GF-D8 (cell line): Measurements from ENCODE around the gene TACR2.

ENCODE experiments used
- DNase-seq: peaks from one replicate; lab custom pipeline; 2025; lab: John Stamatoyannopoulos, UW

Gene TACR2

DNA sequence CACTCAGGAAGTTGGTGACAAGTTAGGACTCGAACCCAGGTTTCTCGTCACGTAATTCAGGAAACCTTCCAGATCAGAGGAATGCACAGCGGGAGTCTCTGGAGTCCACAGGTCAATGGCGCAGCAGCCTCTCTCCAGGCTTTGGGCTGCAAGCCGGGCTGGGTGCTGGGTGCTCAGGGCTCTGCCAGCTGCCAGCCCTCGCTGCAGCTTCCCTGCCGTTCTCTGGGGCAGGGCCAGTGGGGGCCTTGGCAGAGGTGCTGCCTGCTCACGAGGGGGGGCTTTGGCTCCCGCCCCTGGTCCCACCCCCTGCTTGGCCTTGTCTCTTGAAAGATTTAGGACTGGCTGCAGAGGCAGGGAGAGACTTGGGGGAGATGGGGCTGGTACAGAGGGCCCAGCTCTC is at the start of gene TACR2:
TACR2 (minus strand) TSS at position 224 of the 400 bp plus-strand sequence. CDS start 595 bp downstream, outside the sequence.
- DNase-seq: no peak

GRCh38 chr10:69466158-69466490 is 49.4 kb upstream of the TACR2 start:
- DNase-seq: no peak

DNA sequence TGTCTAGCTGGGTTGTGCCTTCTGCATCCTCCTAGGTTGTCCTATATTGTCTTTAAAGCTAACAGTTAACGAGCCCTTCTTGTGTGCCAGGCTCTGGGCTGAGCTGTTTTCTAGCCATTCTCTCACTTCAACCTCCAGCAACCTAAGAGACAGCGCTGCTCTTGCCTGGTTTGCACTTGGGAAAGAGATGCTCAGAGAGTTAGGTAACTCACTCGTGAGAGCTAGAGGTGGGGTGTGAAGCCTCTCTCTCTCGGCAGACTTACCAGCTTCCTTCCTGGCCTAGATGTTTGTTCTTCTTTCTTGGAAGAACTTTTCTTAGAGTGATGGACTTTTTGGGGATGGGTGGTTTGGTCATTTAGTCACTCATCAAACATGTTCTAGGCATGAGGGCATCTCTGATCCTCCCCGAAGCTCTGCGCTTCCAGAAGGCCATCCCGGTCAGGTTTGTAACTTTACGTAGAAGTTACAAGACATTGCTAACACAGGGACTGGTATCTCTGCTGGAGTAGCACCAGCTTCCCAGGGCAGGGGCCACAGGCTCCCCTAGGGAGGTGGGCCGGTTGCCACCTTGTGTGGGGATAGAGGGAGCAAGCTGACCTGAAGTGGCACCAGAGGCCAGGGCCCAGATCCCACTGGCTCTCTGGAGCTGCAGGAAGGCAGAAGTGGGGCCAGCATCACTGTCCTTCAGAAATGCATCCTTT is 48.9 kb upstream of the TACR2 start:
- peak; percentile 4 for DNase-seq

- no peak for DNase-seq
These were observed 48.2 kb upstream of the TACR2 start for GRCh38 chr10:69464801-69465401.

DNA sequence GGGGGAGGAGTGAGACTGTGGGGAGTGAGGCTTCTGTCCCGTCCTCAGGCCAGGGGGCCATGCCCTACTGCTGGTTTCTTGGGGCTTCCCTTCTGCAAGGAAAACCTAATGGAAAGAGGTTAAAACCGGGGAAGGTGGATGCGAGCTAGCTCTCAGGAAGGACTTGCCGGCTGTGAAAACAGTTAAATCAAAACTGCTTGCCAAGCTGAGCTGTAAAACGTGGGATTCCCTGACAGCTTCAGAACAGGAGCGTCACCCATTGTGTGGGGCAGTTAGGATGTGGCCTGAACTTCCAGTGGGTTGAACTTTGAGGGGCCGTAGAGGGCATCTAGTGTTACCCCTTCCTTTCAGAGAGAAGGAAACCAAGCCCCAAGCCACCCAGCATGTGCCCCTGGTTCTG is 47.7 kb upstream of the TACR2 start:
- no peak for DNase-seq

GRCh38 chr10:69463886-69464285 is 47.2 kb upstream of the TACR2 start:
- DNase-seq: no peak

- DNase-seq: no peak
These were observed 44.7 kb upstream of the TACR2 start for GRCh38 chr10:69461243-69462025.

DNA sequence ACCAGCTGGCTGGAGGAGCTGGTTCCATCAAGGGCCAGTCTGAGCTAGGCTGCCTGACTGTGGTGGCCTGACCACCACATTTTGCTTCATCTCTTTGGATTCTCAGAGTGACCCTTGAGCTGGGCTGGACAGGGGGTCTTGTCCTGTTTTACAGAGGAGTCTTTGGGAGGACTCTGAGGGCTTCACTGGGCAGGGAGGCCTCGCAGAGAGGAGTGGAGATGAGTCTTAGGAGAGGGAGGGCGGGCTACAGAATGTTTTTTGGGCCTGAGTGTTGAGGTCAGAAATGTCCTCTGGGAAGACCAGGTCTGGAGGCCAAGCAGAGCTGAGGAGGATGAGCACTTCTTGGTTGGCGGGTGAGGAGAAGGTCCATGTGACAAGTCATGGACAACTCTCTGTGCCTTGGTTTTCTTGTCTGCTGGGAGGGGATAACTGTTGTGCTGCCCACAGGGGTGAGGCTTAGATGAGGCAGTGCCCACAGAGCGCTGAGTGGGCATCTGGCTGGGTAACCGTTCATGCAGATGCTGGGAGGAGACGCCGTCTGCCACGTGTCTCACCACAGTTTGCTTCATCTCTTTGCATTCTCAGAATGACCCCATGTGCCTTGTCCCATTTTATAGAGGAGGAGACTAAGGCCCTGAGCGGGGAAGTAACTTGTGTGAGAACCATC is 44.0 kb upstream of the TACR2 start:
- no peak for DNase-seq

DNA sequence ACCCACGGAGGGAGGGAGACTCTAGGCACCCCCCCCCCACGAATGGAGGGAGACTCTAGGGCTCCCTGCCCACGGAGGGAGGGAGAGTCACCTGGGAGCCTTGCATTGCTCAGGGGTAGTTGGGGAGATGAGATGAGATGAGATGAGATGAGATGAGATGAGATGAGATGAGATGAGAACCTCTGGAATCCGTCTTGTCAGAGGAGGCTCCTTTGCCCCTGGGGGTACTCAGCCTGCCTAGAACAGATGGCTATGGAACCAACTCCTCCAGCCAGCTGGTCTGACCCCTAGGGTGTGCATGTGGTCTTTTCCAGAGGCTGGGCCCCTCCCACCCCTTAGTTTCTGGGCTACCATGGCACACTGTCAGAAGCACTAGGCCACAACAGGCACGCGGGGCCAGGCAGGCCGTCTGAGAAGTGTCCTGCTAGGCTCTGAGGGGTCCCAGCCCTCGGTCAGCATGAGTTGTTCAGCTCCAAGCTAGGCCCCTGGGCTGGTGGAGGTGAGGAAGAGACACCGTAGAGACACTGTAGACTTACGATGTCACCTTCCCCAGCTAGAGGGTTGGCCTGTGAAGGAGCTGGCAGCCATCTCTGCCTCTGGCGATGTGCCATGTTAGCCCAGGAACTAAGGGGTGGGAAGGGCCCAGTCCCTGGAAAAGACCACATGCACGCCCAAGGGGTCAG is 43.3 kb upstream of the TACR2 start:
- no peak for DNase-seq

- no peak for DNase-seq
These were observed 42.5 kb upstream of the TACR2 start for GRCh38 chr10:69459101-69459790.

GRCh38 chr10:69458430-69459100 is 41.8 kb upstream of the TACR2 start:
- no peak for DNase-seq

- DNase-seq: no peak
These were observed 41.1 kb upstream of the TACR2 start for GRCh38 chr10:69457771-69458237.

DNA sequence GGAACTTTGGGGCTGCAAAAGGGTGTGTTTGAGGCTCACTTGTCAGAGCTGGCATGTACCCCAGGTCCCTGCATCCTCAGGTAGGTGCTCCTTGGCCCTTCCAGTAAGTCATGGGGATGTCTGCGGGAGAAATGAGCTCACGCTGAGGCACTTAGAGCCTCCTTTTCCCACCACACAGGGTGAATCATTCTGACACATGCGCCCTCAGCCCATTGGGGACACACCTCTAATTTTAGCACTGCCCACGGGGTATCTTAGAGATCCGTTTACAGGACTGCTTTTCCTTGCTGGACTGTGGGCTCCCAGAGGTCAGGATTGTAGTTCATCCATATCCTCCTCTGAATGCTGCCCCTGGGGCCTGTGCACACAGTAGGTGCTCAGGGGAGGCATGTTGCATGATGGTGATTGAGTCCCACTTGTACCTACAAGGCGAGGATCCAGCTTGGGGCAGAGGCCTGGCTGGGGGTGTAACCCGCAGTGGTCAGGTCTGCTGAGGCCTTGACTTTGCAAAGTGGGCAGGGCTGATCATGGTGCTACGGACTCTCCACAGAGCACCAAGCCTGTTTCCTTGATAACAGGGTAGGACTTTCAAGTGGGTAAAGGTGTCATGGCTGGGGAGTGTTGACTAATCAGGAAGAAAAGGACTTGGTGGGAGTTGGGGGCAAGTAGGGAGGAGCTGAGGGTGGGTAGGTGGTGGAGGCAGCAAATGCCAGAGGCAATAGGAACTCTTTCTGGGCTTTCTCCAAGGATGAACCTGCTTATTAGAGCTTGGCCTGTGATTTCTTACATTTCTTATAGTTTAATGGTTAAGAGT is 40.4 kb upstream of the TACR2 start:
- DNase-seq: no peak

- DNase-seq: no peak
These were observed 38.5 kb upstream of the TACR2 start for GRCh38 chr10:69455006-69455763.

DNA sequence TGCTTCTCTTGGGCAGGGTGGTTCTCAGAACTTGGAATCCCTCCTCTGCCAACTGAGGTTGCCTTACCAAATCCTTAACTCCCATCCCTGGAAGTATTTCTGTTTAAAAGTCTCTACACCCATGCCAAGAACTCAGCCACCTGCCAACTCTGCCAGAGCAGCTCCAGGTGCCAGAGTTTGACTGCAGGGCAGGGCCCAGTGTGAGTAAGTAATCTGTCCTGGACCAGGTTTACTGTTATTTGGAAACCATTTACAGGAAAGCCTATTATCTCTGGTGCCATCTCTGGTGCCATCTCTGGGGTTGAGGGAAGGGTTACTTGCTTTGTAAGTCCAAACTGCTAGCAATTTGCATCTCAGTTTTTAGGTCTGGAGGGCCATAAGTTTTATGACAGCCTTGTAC is 37.1 kb upstream of the TACR2 start:
- no peak for DNase-seq

DNA sequence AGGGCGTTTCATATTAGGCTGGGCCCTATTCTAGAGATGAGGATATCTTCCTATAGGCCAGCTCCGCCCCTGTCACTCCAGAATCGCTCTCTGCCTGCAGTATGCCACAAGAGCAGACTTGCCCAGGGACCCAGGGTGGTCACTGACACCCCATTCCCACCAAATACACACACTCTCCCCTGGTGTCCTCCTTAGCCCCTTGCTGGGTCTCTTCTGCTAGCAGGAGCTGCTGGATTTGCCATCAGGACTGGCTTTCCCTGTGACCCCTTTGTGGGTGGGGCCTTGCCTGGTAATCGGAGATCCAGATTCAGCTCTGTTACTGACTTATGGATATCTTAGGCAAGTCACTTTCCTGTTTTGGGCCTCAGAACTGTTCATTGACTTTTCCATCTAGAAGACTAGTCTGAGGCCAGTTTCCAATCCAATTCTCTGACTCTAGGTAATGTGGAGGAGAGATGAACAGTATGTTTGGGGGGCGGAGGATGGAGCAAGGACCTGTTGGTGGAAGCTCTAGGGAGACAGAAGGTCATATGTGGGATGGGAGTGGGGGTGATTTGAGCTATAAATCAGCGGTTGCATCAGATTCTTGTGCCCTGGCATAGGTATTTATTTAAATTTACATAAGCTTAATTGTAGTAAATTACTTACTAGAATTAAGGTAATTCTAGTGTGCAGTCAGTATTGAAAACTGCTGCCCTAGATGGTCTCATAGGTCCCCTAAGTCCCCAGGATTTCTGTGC is 36.1 kb upstream of the TACR2 start:
- no peak for DNase-seq

DNA sequence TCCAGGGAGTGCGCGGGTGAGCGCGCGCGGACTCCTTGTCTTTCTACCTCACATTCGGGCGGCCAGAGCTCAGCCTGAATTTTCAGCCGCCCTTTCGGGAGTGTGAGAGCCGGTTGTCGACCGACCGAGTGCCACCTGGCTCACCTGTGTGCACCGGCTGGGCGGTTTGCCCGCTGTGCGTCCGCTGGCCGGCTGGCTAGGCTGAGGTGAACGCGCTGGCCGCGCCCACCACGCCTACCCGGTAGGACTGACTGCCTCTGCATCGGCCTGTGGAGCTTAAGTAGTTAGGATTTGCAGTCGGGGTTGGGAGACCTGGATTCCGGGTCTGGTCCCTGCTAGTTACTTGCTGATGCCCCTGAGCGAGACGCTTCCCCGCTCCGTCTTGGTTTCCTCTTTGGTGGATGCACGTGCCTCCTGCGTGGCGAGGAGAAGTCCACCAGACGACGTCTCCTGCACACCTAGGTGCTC is 35.1 kb upstream of the TACR2 start:
- no peak for DNase-seq

- DNase-seq: no peak
These were observed 34.6 kb upstream of the TACR2 start, which contains the start of gene TSPAN15 for GRCh38 chr10:69451209-69451783. TSPAN15 (plus strand) TSS chr10:69451465; CDS start chr10:69451595, 130 bp downstream.
